ENCODE data around the gene RPL10A.

DNA sequence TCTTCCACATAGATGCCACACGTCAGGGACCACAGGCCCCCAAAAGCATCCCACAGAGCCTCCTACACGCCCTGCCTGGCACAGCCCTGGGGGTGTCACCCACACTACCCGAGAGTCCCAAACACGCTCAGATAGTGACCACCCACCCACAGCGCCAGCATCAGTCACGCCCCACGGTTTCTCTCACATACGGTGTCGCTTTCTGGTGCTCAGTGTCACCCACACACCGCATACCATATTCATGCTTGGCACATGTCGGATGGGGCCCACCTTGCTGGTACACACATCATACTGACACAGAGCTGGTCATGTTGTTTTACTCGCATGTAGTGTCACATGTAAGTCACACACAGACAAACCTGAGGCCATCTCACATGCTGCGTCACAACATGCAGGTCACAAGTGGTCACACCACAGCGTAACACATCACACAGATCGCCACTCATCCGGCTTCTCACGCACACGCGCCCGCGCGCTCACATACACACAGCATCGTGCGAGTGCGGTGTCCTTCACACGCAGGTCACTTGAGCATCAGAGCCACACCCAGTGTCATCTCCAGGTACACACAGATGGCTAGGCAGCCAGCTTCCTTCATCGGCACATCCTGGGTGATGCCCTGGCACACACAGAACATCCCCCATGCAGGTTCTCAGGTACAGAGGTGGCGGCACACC, 25.2 kb downstream of the RPL10A start:
- TF ChIP-seq, protein P1, sequence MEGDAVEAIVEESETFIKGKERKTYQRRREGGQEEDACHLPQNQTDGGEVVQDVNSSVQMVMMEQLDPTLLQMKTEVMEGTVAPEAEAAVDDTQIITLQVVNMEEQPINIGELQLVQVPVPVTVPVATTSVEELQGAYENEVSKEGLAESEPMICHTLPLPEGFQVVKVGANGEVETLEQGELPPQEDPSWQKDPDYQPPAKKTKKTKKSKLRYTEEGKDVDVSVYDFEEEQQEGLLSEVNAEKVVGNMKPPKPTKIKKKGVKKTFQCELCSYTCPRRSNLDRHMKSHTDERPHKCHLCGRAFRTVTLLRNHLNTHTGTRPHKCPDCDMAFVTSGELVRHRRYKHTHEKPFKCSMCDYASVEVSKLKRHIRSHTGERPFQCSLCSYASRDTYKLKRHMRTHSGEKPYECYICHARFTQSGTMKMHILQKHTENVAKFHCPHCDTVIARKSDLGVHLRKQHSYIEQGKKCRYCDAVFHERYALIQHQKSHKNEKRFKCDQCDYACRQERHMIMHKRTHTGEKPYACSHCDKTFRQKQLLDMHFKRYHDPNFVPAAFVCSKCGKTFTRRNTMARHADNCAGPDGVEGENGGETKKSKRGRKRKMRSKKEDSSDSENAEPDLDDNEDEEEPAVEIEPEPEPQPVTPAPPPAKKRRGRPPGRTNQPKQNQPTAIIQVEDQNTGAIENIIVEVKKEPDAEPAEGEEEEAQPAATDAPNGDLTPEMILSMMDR (IDR thresholded peaks at IDR 0.05; ENCODE audit: low read length), result no peak
- TF ChIP-seq EZH2 (IDR thresholded peaks at IDR 0.05; ENCODE audit: borderline replicate concordance, low read length), result no peak

All from OCI-LY1 (cell line).